Measurements from ENCODE around the gene PLA2G2A.
"Not testable (repeated sequence)": the region's sequence is repeated elsewhere in the genome, so short reads cannot be mapped to it uniquely, and the experiment has no call there.

PLA2G2A gene

GRCh38 chr1:19987719-19988118, 8.3 kb upstream of the PLA2G2A start:
- no peak for DNase-seq (ENCODE audit: low read depth)
- H3K36me3 ChIP-seq (ENCODE audit: control insufficient read depth, insufficient read depth, low read length, severe bottlenecking): no peaks in the 10 kb centered on the region
- H3K4me1 ChIP-seq (ENCODE audit: control insufficient read depth, insufficient read depth, low read length): peaks cover 10% of the 10 kb centered on the region
- no peak overlapping the region for H3K4me3 ChIP-seq (ENCODE audit: low read length)
- H3K9ac ChIP-seq (ENCODE audit: low read length): no peak overlapping the region
- no peaks in the 10 kb centered on the region for H3K27me3 ChIP-seq (replicated peaks; ENCODE audit: control insufficient read depth, insufficient read depth, low read length)
- H3K9me3 ChIP-seq (ENCODE audit: control insufficient read depth, low read length): no peaks in the 10 kb centered on the region

- not testable (repeated sequence) for H3K9ac ChIP-seq (ENCODE audit: low read length); H3K4me3 ChIP-seq (ENCODE audit: low read length); H3K36me3 ChIP-seq (ENCODE audit: control insufficient read depth, insufficient read depth, low read length, severe bottlenecking); DNase-seq (ENCODE audit: low read depth); H3K9me3 ChIP-seq (ENCODE audit: control insufficient read depth, low read length); H3K27me3 ChIP-seq (replicated peaks; ENCODE audit: control insufficient read depth, insufficient read depth, low read length)
- H3K4me1 ChIP-seq (ENCODE audit: control insufficient read depth, insufficient read depth, low read length): peaks cover 38% of the 10 kb centered on the region
Observed at GRCh38 chr1:19984409-19985016, 5.1 kb upstream of the PLA2G2A start.

DNA sequence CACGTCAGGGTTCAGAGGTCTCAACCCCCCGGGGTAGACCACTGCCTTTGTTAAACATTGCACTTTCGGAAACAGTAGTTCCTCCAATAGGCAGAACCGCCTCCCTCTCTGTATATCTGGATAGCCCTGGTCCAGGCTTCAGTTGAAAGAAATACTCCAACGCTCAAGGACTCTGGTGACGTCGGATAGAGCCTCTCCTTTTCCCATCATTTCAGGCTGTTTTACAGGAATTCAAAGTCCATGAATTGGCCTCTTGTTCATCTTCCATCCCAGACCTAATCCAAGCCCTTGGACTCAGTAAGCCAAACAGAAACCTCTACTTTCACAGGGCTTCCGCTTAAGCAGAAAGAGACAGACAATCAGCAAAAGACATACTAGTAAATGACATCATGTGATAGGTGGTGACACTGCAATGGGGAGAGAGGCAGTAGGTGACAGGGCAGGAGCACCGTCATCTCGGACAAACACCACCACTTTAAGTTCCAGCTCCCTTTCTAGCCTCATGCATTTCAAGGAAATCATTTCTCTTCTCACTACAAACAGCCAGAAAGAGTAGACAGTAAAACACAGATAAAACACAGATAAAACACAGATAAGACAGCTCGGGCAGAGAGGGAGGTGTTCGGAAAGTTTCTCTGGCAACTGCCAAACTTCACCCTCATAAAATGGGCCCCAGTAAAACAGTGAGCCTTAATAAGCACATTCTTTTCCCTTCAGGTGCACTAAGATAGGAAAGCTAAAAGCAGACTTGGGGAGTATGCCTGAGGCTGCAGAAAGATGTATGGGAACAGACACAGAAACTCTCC, 2.3 kb upstream of the PLA2G2A start:
- Histone ChIP-seq H3K36me3 (ENCODE audit: control insufficient read depth, insufficient read depth, low read length, severe bottlenecking) (no peaks in the 10 kb centered on the region), H3K9ac (ENCODE audit: low read length) (peak overlapping the region; percentile 6), H3K4me3 (ENCODE audit: low read length) (no peak overlapping the region), H3K4me1 (ENCODE audit: control insufficient read depth, insufficient read depth, low read length) (peaks cover 55% of the 10 kb centered on the region), H3K27me3 (replicated peaks; ENCODE audit: control insufficient read depth, insufficient read depth, low read length) (no peaks in the 10 kb centered on the region), H3K9me3 (ENCODE audit: control insufficient read depth, low read length) (no peaks in the 10 kb centered on the region)
- no peak for DNase-seq (ENCODE audit: low read depth)

DNA sequence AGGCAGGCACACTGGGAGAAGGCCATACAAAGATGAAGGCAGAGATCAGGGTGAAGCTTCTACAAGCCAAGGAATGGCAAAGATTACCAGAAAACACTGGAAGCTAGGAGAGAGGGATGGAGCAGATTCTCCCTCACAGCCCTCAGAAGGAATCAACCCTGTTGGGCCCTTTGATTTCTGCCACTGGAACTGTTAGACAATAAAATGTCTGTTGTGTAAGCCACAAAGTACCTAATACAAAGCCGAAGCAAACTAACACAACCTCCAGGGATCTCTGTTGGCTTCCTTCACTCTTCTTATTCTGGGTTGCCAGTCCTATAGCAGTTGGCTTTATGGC, 1.7 kb upstream of the PLA2G2A start:
- Histone ChIP-seq H3K4me3 (ENCODE audit: low read length) (no peak overlapping the region), H3K9ac (ENCODE audit: low read length) (no peak overlapping the region), H3K4me1 (ENCODE audit: control insufficient read depth, insufficient read depth, low read length) (peaks cover 61% of the 10 kb centered on the region), H3K9me3 (ENCODE audit: control insufficient read depth, low read length) (no peaks in the 10 kb centered on the region), H3K27me3 (replicated peaks; ENCODE audit: control insufficient read depth, insufficient read depth, low read length) (no peaks in the 10 kb centered on the region), H3K36me3 (ENCODE audit: control insufficient read depth, insufficient read depth, low read length, severe bottlenecking) (no peaks in the 10 kb centered on the region)
- no peak for DNase-seq (ENCODE audit: low read depth)

GRCh38 chr1:19980314-19980713, 896 bp upstream of the PLA2G2A start:
- Histone ChIP-seq H3K27me3 (replicated peaks; ENCODE audit: control insufficient read depth, insufficient read depth, low read length) (no peaks in the 10 kb centered on the region), H3K36me3 (ENCODE audit: control insufficient read depth, insufficient read depth, low read length, severe bottlenecking) (no peaks in the 10 kb centered on the region), H3K4me3 (ENCODE audit: low read length) (no peak overlapping the region), H3K4me1 (ENCODE audit: control insufficient read depth, insufficient read depth, low read length) (peaks cover 62% of the 10 kb centered on the region), H3K9me3 (ENCODE audit: control insufficient read depth, low read length) (no peaks in the 10 kb centered on the region), H3K9ac (ENCODE audit: low read length) (peak overlapping the region; percentile 5)
- no peak for DNase-seq (ENCODE audit: low read depth)

DNA sequence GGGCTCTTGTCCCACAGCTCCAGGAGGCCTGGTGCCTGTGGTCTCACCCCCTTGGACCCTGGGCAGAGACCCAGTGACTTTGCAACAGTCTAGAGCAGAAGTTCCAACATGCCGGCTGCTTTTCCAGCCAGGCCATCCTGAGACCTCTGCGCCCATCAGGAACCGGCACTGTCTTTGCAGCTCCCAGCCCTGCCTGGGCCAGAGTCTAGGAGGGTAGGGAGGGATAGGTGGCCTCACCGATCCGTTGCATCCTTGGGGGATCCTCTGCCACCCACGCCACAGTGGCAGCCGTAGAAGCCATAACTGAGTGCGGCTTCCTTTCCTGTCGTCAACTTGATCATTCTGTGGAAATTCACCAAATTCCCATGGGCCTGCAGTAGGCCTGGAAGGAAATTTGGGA, 1.3 kb downstream of the PLA2G2A start:
- H3K9me3 ChIP-seq (ENCODE audit: control insufficient read depth, low read length): no peaks in the 10 kb centered on the region
- H3K4me1 ChIP-seq (ENCODE audit: control insufficient read depth, insufficient read depth, low read length): peaks cover 66% of the 10 kb centered on the region
- no peaks in the 10 kb centered on the region for H3K36me3 ChIP-seq (ENCODE audit: control insufficient read depth, insufficient read depth, low read length, severe bottlenecking)
- H3K4me3 ChIP-seq (ENCODE audit: low read length): peak overlapping the region; percentile 62
- H3K27me3 ChIP-seq (replicated peaks; ENCODE audit: control insufficient read depth, insufficient read depth, low read length): no peaks in the 10 kb centered on the region
- DNase-seq (ENCODE audit: low read depth): no peak
- no peak overlapping the region for H3K9ac ChIP-seq (ENCODE audit: low read length)

DNA sequence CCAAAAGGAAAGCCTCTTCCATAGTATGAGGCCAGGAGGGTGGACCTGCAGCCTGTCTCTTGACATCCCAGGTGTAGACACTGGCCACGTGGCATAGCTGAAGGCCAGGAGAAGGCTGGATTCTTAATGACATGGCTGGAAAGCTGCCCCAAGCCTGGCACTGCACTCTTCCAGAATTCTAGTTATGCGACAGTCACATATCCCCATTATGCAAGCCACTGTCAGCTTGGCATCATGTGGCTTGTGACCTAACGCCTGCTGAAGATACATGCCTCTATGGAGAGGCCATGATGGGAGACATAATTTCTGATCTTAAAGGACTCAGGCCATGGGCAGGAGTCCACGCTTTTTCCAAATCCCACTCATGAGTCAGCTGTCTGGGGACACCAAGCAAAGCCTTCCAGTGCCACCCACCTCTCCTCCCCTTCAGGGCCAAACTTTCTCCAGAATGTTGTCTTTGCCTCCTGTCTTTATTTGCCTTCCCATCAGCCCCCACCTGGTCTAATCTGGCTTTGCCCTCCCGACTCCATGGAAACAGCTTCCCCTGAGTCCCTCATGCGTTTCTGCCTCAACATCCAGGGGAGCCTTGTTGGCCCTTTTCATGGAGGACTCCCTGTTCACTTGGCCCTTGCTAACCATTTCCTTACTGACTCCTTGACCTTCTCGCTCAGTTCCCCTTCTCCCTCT, 3.0 kb downstream of the PLA2G2A start:
- H3K9me3 ChIP-seq (ENCODE audit: control insufficient read depth, low read length): no peaks in the 10 kb centered on the region
- peaks cover 58% of the 10 kb centered on the region for H3K4me1 ChIP-seq (ENCODE audit: control insufficient read depth, insufficient read depth, low read length)
- H3K9ac ChIP-seq (ENCODE audit: low read length): no peak overlapping the region
- DNase-seq (ENCODE audit: low read depth): no peak
- H3K4me3 ChIP-seq (ENCODE audit: low read length): no peak overlapping the region
- no peaks in the 10 kb centered on the region for H3K36me3 ChIP-seq (ENCODE audit: control insufficient read depth, insufficient read depth, low read length, severe bottlenecking)
- no peaks in the 10 kb centered on the region for H3K27me3 ChIP-seq (replicated peaks; ENCODE audit: control insufficient read depth, insufficient read depth, low read length)

- H3K9ac ChIP-seq (ENCODE audit: low read length): no peak overlapping the region
- no peaks in the 10 kb centered on the region for H3K9me3 ChIP-seq (ENCODE audit: control insufficient read depth, low read length)
- DNase-seq (ENCODE audit: low read depth): no peak
- no peaks in the 10 kb centered on the region for H3K36me3 ChIP-seq (ENCODE audit: control insufficient read depth, insufficient read depth, low read length, severe bottlenecking)
- no peaks in the 10 kb centered on the region for H3K27me3 ChIP-seq (replicated peaks; ENCODE audit: control insufficient read depth, insufficient read depth, low read length)
- H3K4me1 ChIP-seq (ENCODE audit: control insufficient read depth, insufficient read depth, low read length): peaks cover 53% of the 10 kb centered on the region
- no peak overlapping the region for H3K4me3 ChIP-seq (ENCODE audit: low read length)
Observed at GRCh38 chr1:19975423-19976193, 3.8 kb downstream of the PLA2G2A start.

DNA sequence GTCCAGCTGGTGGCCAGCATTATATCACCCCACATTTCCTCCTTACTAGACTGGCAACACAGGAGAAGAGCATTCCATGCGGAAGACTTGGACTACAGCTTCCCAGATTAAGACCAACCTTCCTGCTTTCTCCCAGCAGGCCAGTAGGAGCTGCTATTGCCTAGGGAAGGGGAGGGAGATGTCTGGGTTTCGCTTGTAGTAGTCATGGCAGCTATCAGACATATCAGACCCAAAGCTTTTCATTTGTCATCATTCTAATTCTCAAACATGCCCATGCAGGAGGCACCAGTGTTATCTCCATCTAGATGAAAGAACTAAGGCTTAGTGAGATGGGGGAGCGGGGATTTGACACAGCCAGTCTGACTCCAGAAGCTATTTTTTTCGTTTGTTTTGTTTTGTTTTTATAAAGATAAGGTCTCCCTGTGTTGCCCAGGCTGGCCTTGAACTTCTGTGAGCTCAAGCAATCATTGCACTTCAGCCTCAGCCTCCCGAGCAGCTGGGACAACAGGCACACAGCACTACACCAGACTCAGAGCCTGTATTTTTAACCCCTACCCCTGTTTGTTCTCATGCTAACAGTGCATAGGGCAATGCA, 4.5 kb downstream of the PLA2G2A start:
- no peak overlapping the region for H3K4me3 ChIP-seq (ENCODE audit: low read length)
- no peaks in the 10 kb centered on the region for H3K9me3 ChIP-seq (ENCODE audit: control insufficient read depth, low read length)
- no peaks in the 10 kb centered on the region for H3K27me3 ChIP-seq (replicated peaks; ENCODE audit: control insufficient read depth, insufficient read depth, low read length)
- peaks cover 52% of the 10 kb centered on the region for H3K4me1 ChIP-seq (ENCODE audit: control insufficient read depth, insufficient read depth, low read length)
- DNase-seq (ENCODE audit: low read depth): peak; percentile 50
- H3K9ac ChIP-seq (ENCODE audit: low read length): no peak overlapping the region
- H3K36me3 ChIP-seq (ENCODE audit: control insufficient read depth, insufficient read depth, low read length, severe bottlenecking): no peaks in the 10 kb centered on the region

- DNase-seq (ENCODE audit: low read depth): no peak
- H3K9me3 ChIP-seq (ENCODE audit: control insufficient read depth, low read length): no peaks in the 10 kb centered on the region
- no peaks in the 10 kb centered on the region for H3K36me3 ChIP-seq (ENCODE audit: control insufficient read depth, insufficient read depth, low read length, severe bottlenecking)
- no peak overlapping the region for H3K4me3 ChIP-seq (ENCODE audit: low read length)
- H3K27me3 ChIP-seq (replicated peaks; ENCODE audit: control insufficient read depth, insufficient read depth, low read length): no peaks in the 10 kb centered on the region
- H3K4me1 ChIP-seq (ENCODE audit: control insufficient read depth, insufficient read depth, low read length): peaks cover 40% of the 10 kb centered on the region
- no peak overlapping the region for H3K9ac ChIP-seq (ENCODE audit: low read length)
Observed at GRCh38 chr1:19973616-19974015, 5.8 kb downstream of the PLA2G2A start.

DNA sequence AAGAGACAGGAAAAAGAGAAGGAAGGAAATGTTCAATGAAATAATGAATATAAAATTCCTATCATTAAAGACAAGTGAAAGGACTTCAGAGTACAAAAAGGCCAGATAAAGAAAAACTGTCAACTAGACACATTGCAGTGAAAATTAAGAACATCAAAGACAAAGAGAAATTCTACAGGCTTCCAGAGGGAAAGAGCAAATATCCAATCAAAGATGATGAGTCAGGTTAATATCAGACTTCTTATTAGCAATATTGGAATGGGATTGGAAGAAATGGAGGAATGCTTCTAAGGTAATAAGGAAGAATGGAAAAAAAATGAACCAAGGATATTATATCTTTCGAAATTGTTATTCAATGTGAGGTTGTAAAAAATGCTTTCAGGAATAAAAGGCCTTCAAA, 7.8 kb downstream of the PLA2G2A start:
- Histone ChIP-seq H3K9me3 (ENCODE audit: control insufficient read depth, low read length) (no peaks in the 10 kb centered on the region), H3K9ac (ENCODE audit: low read length) (no peak overlapping the region), H3K4me1 (ENCODE audit: control insufficient read depth, insufficient read depth, low read length) (peaks cover 21% of the 10 kb centered on the region), H3K27me3 (replicated peaks; ENCODE audit: control insufficient read depth, insufficient read depth, low read length) (no peaks in the 10 kb centered on the region), H3K4me3 (ENCODE audit: low read length) (no peak overlapping the region), H3K36me3 (ENCODE audit: control insufficient read depth, insufficient read depth, low read length, severe bottlenecking) (no peaks in the 10 kb centered on the region)
- DNase-seq (ENCODE audit: low read depth): no peak
